ENCODE data around the gene COL26A1. TPM values are rescaled to one million over a fixed set of nuclear protein-coding genes. Genes with fewer than 3 reads are reported as not detected.

COL26A1 gene
- total RNA-seq, 1 experiment from 2014 or later = not detected

GRCh38 chr7:101328159-101328558, 34.5 kb upstream of the COL26A1 start:
- H3K9me2 ChIP-seq (replicated peaks; ENCODE audit: low read length) = no peaks in the 10 kb centered on the region
- no TSS peak for BruUV-seq (replicated peaks)
- no peak overlapping the region for H3K9ac ChIP-seq (ENCODE audit: low read length)
- H3K79me2 ChIP-seq (ENCODE audit: low read length) = no peaks in the 10 kb centered on the region
- no peaks in the 10 kb centered on the region for H3K9me3 ChIP-seq (ENCODE audit: low read length)
- H2AFZ ChIP-seq (ENCODE audit: low read length) = no peak overlapping the region
- ATAC-seq = no peak
- POLR2A ChIA-PET (ENCODE audit: unreplicated experiment) = no interaction called here
- no peaks in the 10 kb centered on the region for H3K27me3 ChIP-seq (ENCODE audit: low read length)
- H3K4me1 ChIP-seq (ENCODE audit: insufficient read depth, low read length) = no peaks in the 10 kb centered on the region
- H4K20me1 ChIP-seq (ENCODE audit: low read length) = no peaks in the 10 kb centered on the region
- TF ChIP-seq EZH2 (IDR thresholded peaks at IDR 0.05; ENCODE audit: low read length, unreplicated experiment) (no peak), EZH2phosphoT487 (IDR thresholded peaks at IDR 0.05; ENCODE audit: borderline replicate concordance, low read length) (no peak), CTCF (conservative IDR thresholded peaks at IDR 0.05; ENCODE audit: low read depth, low read length) (no peak)
- DNase-seq = no peak
- H3K27ac ChIP-seq (ENCODE audit: low read length) = no peak overlapping the region
- H3K36me3 ChIP-seq (ENCODE audit: low read depth, low read length) = no peaks in the 10 kb centered on the region
- CTCF ChIA-PET = no interaction called here
- intact Hi-C loops (cut with micrococcal nuclease) = no loop called here
- no peaks in the 10 kb centered on the region for H3F3A ChIP-seq (ENCODE audit: low read length, unreplicated experiment)
- H3K4me3 ChIP-seq (ENCODE audit: low read length) = no peak overlapping the region
- H3K4me2 ChIP-seq (ENCODE audit: low read length) = no peak overlapping the region

GRCh38 chr7:101330011-101330484, 32.6 kb upstream of the COL26A1 start:
- no peaks in the 10 kb centered on the region for H3K79me2 ChIP-seq (ENCODE audit: low read length)
- ChIA-PET POLR2A (ENCODE audit: unreplicated experiment) (no interaction called here), CTCF (no interaction called here)
- no peaks in the 10 kb centered on the region for H3K4me1 ChIP-seq (ENCODE audit: insufficient read depth, low read length)
- no peak for DNase-seq
- H3K27ac ChIP-seq (ENCODE audit: low read length) = no peak overlapping the region
- no peak overlapping the region for H3K4me2 ChIP-seq (ENCODE audit: low read length)
- H3K9me2 ChIP-seq (replicated peaks; ENCODE audit: low read length) = no peaks in the 10 kb centered on the region
- no peaks in the 10 kb centered on the region for H3K27me3 ChIP-seq (ENCODE audit: low read length)
- H2AFZ ChIP-seq (ENCODE audit: low read length) = no peak overlapping the region
- H3K4me3 ChIP-seq (ENCODE audit: low read length) = no peak overlapping the region
- no peaks in the 10 kb centered on the region for H4K20me1 ChIP-seq (ENCODE audit: low read length)
- BruUV-seq (replicated peaks) = no TSS peak
- no peaks in the 10 kb centered on the region for H3F3A ChIP-seq (ENCODE audit: low read length, unreplicated experiment)
- no peaks in the 10 kb centered on the region for H3K9me3 ChIP-seq (ENCODE audit: low read length)
- H3K9ac ChIP-seq (ENCODE audit: low read length) = no peak overlapping the region
- TF ChIP-seq EZH2phosphoT487 (IDR thresholded peaks at IDR 0.05; ENCODE audit: borderline replicate concordance, low read length) = no peak
- TF ChIP-seq CTCF (conservative IDR thresholded peaks at IDR 0.05; ENCODE audit: low read depth, low read length) = no peak
- TF ChIP-seq EZH2 (IDR thresholded peaks at IDR 0.05; ENCODE audit: low read length, unreplicated experiment) = no peak
- H3K36me3 ChIP-seq (ENCODE audit: low read depth, low read length) = no peaks in the 10 kb centered on the region
- intact Hi-C loops (cut with micrococcal nuclease) = no loop called here
- no peak for ATAC-seq

- Histone ChIP-seq H3K9ac (ENCODE audit: low read length) (no peak overlapping the region), H4K20me1 (ENCODE audit: low read length) (no peaks in the 10 kb centered on the region), H3K4me1 (ENCODE audit: insufficient read depth, low read length) (no peaks in the 10 kb centered on the region), H3K4me2 (ENCODE audit: low read length) (no peak overlapping the region), H3F3A (ENCODE audit: low read length, unreplicated experiment) (no peaks in the 10 kb centered on the region), H3K79me2 (ENCODE audit: low read length) (no peaks in the 10 kb centered on the region), H3K36me3 (ENCODE audit: low read depth, low read length) (no peaks in the 10 kb centered on the region), H3K27me3 (ENCODE audit: low read length) (no peaks in the 10 kb centered on the region), H3K9me3 (ENCODE audit: low read length) (no peaks in the 10 kb centered on the region), H3K27ac (ENCODE audit: low read length) (no peak overlapping the region), H3K4me3 (ENCODE audit: low read length) (no peak overlapping the region), H2AFZ (ENCODE audit: low read length) (no peak overlapping the region), H3K9me2 (replicated peaks; ENCODE audit: low read length) (no peaks in the 10 kb centered on the region)
- intact Hi-C loops (cut with micrococcal nuclease) = no loop called here
- ChIA-PET CTCF (no interaction called here), POLR2A (ENCODE audit: unreplicated experiment) (interaction anchor here (0.5 kb wide), 1 partner anchor 1403 kb away, joined by 3 read pairs; no protein-coding TSS in a partner anchor)
- no TSS peak for BruUV-seq (replicated peaks)
- no peak for ATAC-seq
- DNase-seq = no peak
- no peak for TF ChIP-seq EZH2 (IDR thresholded peaks at IDR 0.05; ENCODE audit: low read length, unreplicated experiment)
- TF ChIP-seq EZH2phosphoT487 (IDR thresholded peaks at IDR 0.05; ENCODE audit: borderline replicate concordance, low read length) = no peak
- no peak for TF ChIP-seq CTCF (conservative IDR thresholded peaks at IDR 0.05; ENCODE audit: low read depth, low read length)
These were observed 30.6 kb upstream of the COL26A1 start for GRCh38 chr7:101332026-101332425.

Data from PC-3 (cell line).